SK-N-SH (cell line): ENCODE results near the gene C16orf92. TPM values are rescaled to one million over a fixed set of nuclear protein-coding genes. Genes with fewer than 3 reads are reported as not detected.

Source experiments
- CTCF ChIA-PET: fragments of 300-600, 350-600 bp; formaldehyde crosslinking; extraction: SDS; loops from one replicate; lab custom pipeline; 2021; lab: Yijun Ruan, JAX
- POLR2A ChIA-PET: fragments of 350-600 bp; sonication (Branson Sonifier 250); formaldehyde crosslinking; extraction: SDS; loops from one replicate; lab custom pipeline; 2020; ENCODE audit warnings: antibody characterized with exemption, inconsistent platforms; lab: Yijun Ruan, JAX
- DNase-seq: peaks from one replicate; pipeline ENCODE4 v3.0.0; 2012
- H2AFZ ChIP-seq: fragments of 200-600 bp; sonication (generic); 2 replicates; pipeline ENCODE4 v1.8.1; 2016; ENCODE audit warnings: antibody characterized with exemption, mild to moderate bottlenecking, low read depth
- H3F3A ChIP-seq: fragments of 200-600 bp; sonication (generic); replicated peaks from 2 replicates; pipeline ENCODE3; 2016; ENCODE audit warnings: antibody characterized with exemption, mild to moderate bottlenecking; ENCODE audit not compliant: insufficient read depth
- H3K27ac ChIP-seq, 2 experiments: fragments of 200-500 bp in 1 of 2; fragments of 200-600 bp in 1 of 2; sonication (Bioruptor generic) in 1 of 2; sonication (generic), shearing (Covaris generic) in 1 of 2; 2 replicates each; pipeline versions ENCODE4 v1.5.1 to v1.6.1; 2014 to 2016; ENCODE audit warnings: low read depth in 2 of 2, inconsistent platforms in 1 of 2, low read length in 1 of 2, mild to moderate bottlenecking in 1 of 2, mixed read lengths in 1 of 2
- H3K27me3 ChIP-seq: fragments of 200-600 bp; sonication (generic), shearing (Covaris generic); 2 replicates; pipeline ENCODE4 v1.6.1; 2016; ENCODE audit warnings: mixed run types; ENCODE audit not compliant: insufficient read depth
- H3K36me3 ChIP-seq, 2 experiments: fragments of 200-500 bp in 1 of 2; fragments of 200-600 bp in 1 of 2; sonication (Bioruptor generic) in 1 of 2; sonication (generic) in 1 of 2; replicated peaks in 1 of 2; 2 replicates each; pipeline versions ENCODE3 to v1.5.1; 2014 to 2016; ENCODE audit warnings: low read length in 1 of 2, mild to moderate bottlenecking in 1 of 2; ENCODE audit not compliant: insufficient read depth in 2 of 2, control insufficient read depth in 1 of 2
- H3K4me1 ChIP-seq, 2 experiments: fragments of 200-500 bp in 1 of 2; fragments of 200-600 bp in 1 of 2; sonication (Bioruptor generic) in 1 of 2; sonication (generic), shearing (Covaris generic) in 1 of 2; 2 replicates each; pipeline versions ENCODE4 v1.5.1 to v1.6.1; 2014 to 2016; ENCODE audit warnings: low read depth in 1 of 2, low read length in 1 of 2, mixed run types in 1 of 2; ENCODE audit not compliant: insufficient read depth in 2 of 2, control insufficient read depth in 1 of 2
- H3K4me2 ChIP-seq: fragments of 200-600 bp; sonication (generic), shearing (Covaris generic); 2 replicates; pipeline ENCODE4 v1.6.1; 2017; ENCODE audit warnings: mixed run types
- H3K4me3 ChIP-seq, 2 experiments: fragments of 200-500 bp in 1 of 2; fragments of 200-600 bp in 1 of 2; sonication (Bioruptor generic) in 1 of 2; sonication (generic), shearing (Covaris generic) in 1 of 2; 2 replicates each; pipeline versions ENCODE4 v1.5.1 to v1.8.1; 2014 to 2016; ENCODE audit warnings: low read depth in 2 of 2, inconsistent platforms in 1 of 2, low read length in 1 of 2, mild to moderate bottlenecking in 1 of 2, mixed read lengths in 1 of 2, moderate library complexity in 1 of 2
- H3K79me2 ChIP-seq: fragments of 200-600 bp; sonication (generic); 2 replicates; pipeline ENCODE4 v1.8.1; 2017; ENCODE audit warnings: mild to moderate bottlenecking; ENCODE audit not compliant: insufficient read depth
- H3K9ac ChIP-seq: fragments of 200-600 bp; sonication (generic); 2 replicates; pipeline ENCODE4 v1.6.1; 2017; ENCODE audit warnings: mixed run types
- H3K9me2 ChIP-seq: fragments of 200-600 bp; sonication (generic); 2 replicates; pipeline ENCODE4 v1.6.1; 2017; ENCODE audit warnings: mixed run types
- H3K9me3 ChIP-seq: fragments of 200-600 bp; sonication (generic); 2 replicates; pipeline ENCODE4 v1.6.1; 2017; ENCODE audit warnings: mixed run types, mild to moderate bottlenecking, moderate library complexity
- H4K20me1 ChIP-seq: fragments of 200-600 bp; sonication (generic); 2 replicates; pipeline ENCODE4 v1.6.1; 2017; ENCODE audit warnings: mild to moderate bottlenecking, mixed run types; ENCODE audit not compliant: insufficient read depth
- CHD2 ChIP-seq: fragments of 150-350 bp; IDR thresholded peaks from 2 replicates; pipeline ENCODE4 v1.6.1; 2018; ENCODE audit warnings: low read length; ENCODE audit not compliant: partially characterized antibody
- CTCF ChIP-seq: fragments of 200-600 bp; sonication (generic); IDR thresholded peaks from 2 replicates; pipeline ENCODE4 v1.6.1; 2017; ENCODE audit warnings: antibody characterized with exemption, mild to moderate bottlenecking, moderate library complexity
- ELF1 ChIP-seq: IDR thresholded peaks from 2 replicates; pipeline ENCODE4 v1.4.0; 2012
- EP300 ChIP-seq, 2 experiments: IDR thresholded peaks; 2 replicates each; pipeline versions ENCODE4 v1.4.0 to v1.6.1; 2012; ENCODE audit warnings: borderline replicate concordance in 1 of 2, low read depth in 1 of 2, low read length in 1 of 2
- GABPA ChIP-seq: IDR thresholded peaks from 2 replicates; pipeline ENCODE4 v1.4.0; 2012; ENCODE audit warnings: low read depth, mild to moderate bottlenecking
- GATA2 ChIP-seq: sonication (generic); formaldehyde crosslinking; IDR thresholded peaks from 2 replicates; pipeline ENCODE4 v1.5.0; 2020; ENCODE audit warnings: mild to moderate bottlenecking, missing genetic modification reagents
- MAX ChIP-seq: IDR thresholded peaks from 2 replicates; pipeline ENCODE4 v1.4.0; 2012; ENCODE audit warnings: low read depth
- MXI1 ChIP-seq: IDR thresholded peaks from 2 replicates; pipeline ENCODE4 v1.6.1; 2012; ENCODE audit warnings: mild to moderate bottlenecking, low read depth, low read length, improper control_type of control experiment
- NRF1 ChIP-seq: IDR thresholded peaks from 2 replicates; pipeline ENCODE4 v1.6.1; 2012; ENCODE audit warnings: low read depth, mild to moderate bottlenecking, low read length
- PBX3 ChIP-seq: IDR thresholded peaks from 2 replicates; pipeline ENCODE4; 2012
- POLR2AphosphoS5 ChIP-seq: IDR thresholded peaks from 2 replicates; pipeline ENCODE4 v1.6.1; 2012; ENCODE audit warnings: low read depth, low read length
- RFX5 ChIP-seq: IDR thresholded peaks from 2 replicates; pipeline ENCODE4 v1.6.1; 2012; ENCODE audit warnings: mild to moderate bottlenecking, improper control_type of control experiment, low read length
- TAF1 ChIP-seq: IDR thresholded peaks from 2 replicates; pipeline ENCODE4 v1.6.1; 2012; ENCODE audit warnings: low read depth, mild to moderate bottlenecking, low read length, moderate library complexity, borderline replicate concordance
- TCF12 ChIP-seq: IDR thresholded peaks from 2 replicates; pipeline ENCODE4 v1.4.0; 2012
- USF1 ChIP-seq: IDR thresholded peaks from 2 replicates; pipeline ENCODE4 v1.4.0; 2012; ENCODE audit warnings: low read depth, borderline replicate concordance
- USF2 ChIP-seq: fragments of 150-350 bp; IDR thresholded peaks from 2 replicates; pipeline ENCODE4 v1.6.1; 2017; ENCODE audit warnings: antibody characterized with exemption, low read length, low read depth, borderline replicate concordance
- WGBS: methylation state at CpG from one replicate; pipeline ENCODE4 v1.1.6; 2017; ENCODE audit warnings: low lambda C conversion rate; 5-methylcytosine and 5-hydroxymethylcytosine counted together
- polyA plus RNA-seq, 3 experiments: library from polyadenylated mRNA; depleted of rRNA; stranded (reverse); fragments of >200 nt; gene quantifications; 2 replicates each; pipeline ENCODE4 v1.2.3, GENCODE V29; 2012

C16orf92 gene
- not detected in 2 replicates for polyA plus RNA-seq (2012; rRNA removed)
- not detected in 2 replicates for polyA plus RNA-seq (2012; cell fraction: cytosol; rRNA removed)
- not detected in 2 replicates for polyA plus RNA-seq (2012; cell fraction: nucleus; rRNA removed)

- TF ChIP-seq EP300 (IDR thresholded peaks at IDR 0.05; ENCODE audit: borderline replicate concordance in 1 of 2, low read depth in 1 of 2, low read length in 1 of 2) (no peak), USF1 (no peak), NRF1 (no peak), USF2 (no peak), ELF1 (no peak)
- no peak within 1 kb of the TSS for H3K27ac ChIP-seq
- H3K4me3 ChIP-seq, result no peak within 1 kb of the TSS
- CTCF ChIA-PET, result interaction anchor here (0.6 to 3.4 kb wide), 6 partner anchors 9 to 322 kb away, joined by 3 to 43 read pairs (median 3); partner anchors contain the start of gene TLCD3B
- H3K4me1 ChIP-seq, result peaks cover 0 to 2% of the 10 kb centered on the region in 2 experiments; a peak in 1 of 4 replicates
- WGBS, result 83% methylated on average over 6 of the region's 6 CpGs
- POLR2A ChIA-PET, result interaction anchor here (1.2 kb wide), 1 partner anchor 9 kb away, joined by 5 read pairs; the partner anchor contains the start of gene TLCD3B
- no peaks in the 10 kb centered on the region for H3K79me2 ChIP-seq
- H3K36me3 ChIP-seq, result no peaks in the 10 kb centered on the region
- DNase-seq, result no peak
- no peak within 1 kb of the TSS for H2AFZ ChIP-seq
- H3K9me2 ChIP-seq, result no peaks in the 10 kb centered on the region
- H3K9me3 ChIP-seq, result no peaks in the 10 kb centered on the region
- no peaks in the 10 kb centered on the region for H3K27me3 ChIP-seq
- peaks cover 6% of the 10 kb centered on the region for H3F3A ChIP-seq
- H4K20me1 ChIP-seq, result no peaks in the 10 kb centered on the region
- H3K9ac ChIP-seq, result no peak within 1 kb of the TSS
- H3K4me2 ChIP-seq, result no peak within 1 kb of the TSS
Observed at GRCh38 chr16:30022887-30023286, at the start of gene C16orf92. C16orf92 (plus strand) TSS chr16:30023198; CDS start chr16:30023341, 143 bp downstream.

GRCh38 chr16:29973384-29974246 is 49.4 kb upstream of the C16orf92 start, which contains the start of gene TAOK2:
TAOK2 (plus strand) TSS chr16:29973868; CDS start chr16:29977773, 3,905 bp downstream.
- H3K9ac ChIP-seq, result peak within 1 kb of the TSS; percentile 82
- WGBS, result 6% methylated on average over 62 of the region's 75 CpGs
- DNase-seq, result peak; percentile 99
- CTCF ChIA-PET, result interaction anchor here (0.8 to 8.2 kb wide), 11 partner anchors 8 to 183 kb away, joined by 3 to 41 read pairs (median 3); partner anchors contain the start of genes CDIPT, KIF22, PAGR1 and TLCD3B
- peaks cover 11% of the 10 kb centered on the region for H3F3A ChIP-seq
- H3K27me3 ChIP-seq, result no peaks in the 10 kb centered on the region
- peaks cover 46% of the 10 kb centered on the region for H3K79me2 ChIP-seq
- peaks cover 38% of the 10 kb centered on the region for H4K20me1 ChIP-seq
- peak within 1 kb of the TSS; percentile 68 for H2AFZ ChIP-seq
- peak within 1 kb of the TSS; percentile 69 to 88 for H3K27ac ChIP-seq
- peak within 1 kb of the TSS; percentile 99 for H3K4me2 ChIP-seq
- no peaks in the 10 kb centered on the region for H3K9me3 ChIP-seq
- H3K4me1 ChIP-seq, result peaks cover 20 to 25% of the 10 kb centered on the region in 2 experiments; a peak in 3 of 4 replicates
- POLR2A ChIA-PET, result interaction anchor here (0.6 to 1.6 kb wide), 9 partner anchors 12 to 90 kb away, joined by 3 to 10 read pairs (median 3); partner anchors contain the start of genes ASPHD1, HIRIP3, KCTD13 and SEZ6L2
- no peaks in the 10 kb centered on the region for H3K9me2 ChIP-seq
- H3K36me3 ChIP-seq, result peaks cover 16 to 21% of the 10 kb centered on the region in 2 experiments
- H3K4me3 ChIP-seq, result peak within 1 kb of the TSS; percentile 87 to 91
- TF ChIP-seq PBX3 (no peak; the same call in none of the 2 replicates), USF2 (no peak), USF1 (no peak), CHD2 (peak; percentile 12), MAX (peak; percentile 98), POLR2AphosphoS5 (peak; percentile 87), RFX5 (peak; percentile 97), TAF1 (peak; percentile 44; the same call in 1 of the 2 replicates), MXI1 (peak; percentile 92), GABPA (peak; percentile 45; the same call in 1 of the 2 replicates), GATA2 (no peak), EP300 (IDR thresholded peaks at IDR 0.05; ENCODE audit: borderline replicate concordance in 1 of 2, low read depth in 1 of 2, low read length in 1 of 2) (peak in 1 of 2 experiments; percentile 75; a peak in 3 of 4 replicates), TCF12 (0 out of 2 replicates have a peak, but pooled peaks have one; percentile 7), NRF1 (peak; percentile 98), CTCF (no peak)
